Tibial artery (tissue), 4 donors: ENCODE results near the gene CLP1.
"Not testable (repeated sequence)": the region's sequence is repeated elsewhere in the genome, so short reads cannot be mapped to it uniquely, and the experiment has no call there.

Source experiments
- DNase-seq, 2 donors: peaks; one replicate each; pipeline ENCODE4 v3.0.0-alpha.2; 2019
- H3K27ac ChIP-seq, 2 donors: fragments of 200-600 bp; sonication (generic) in 1 of 2; 1 replicate in 1 of 2; 2 replicates in 1 of 2; pipeline ENCODE4 v1.5.1; 2018 to 2019; ENCODE audit warnings: mild to moderate bottlenecking in 1 of 2
- H3K27me3 ChIP-seq, 2 donors: fragments of 200-600 bp; sonication (generic) in 1 of 2; one replicate each; pipeline versions ENCODE4 v1.5.1 to v1.6.0; 2016 to 2019
- H3K36me3 ChIP-seq, 3 donors: fragments of 200-600 bp; sonication (generic) in 2 of 3; one replicate each; pipeline ENCODE4 v1.5.1; 2016 to 2019; ENCODE audit warnings: mild to moderate bottlenecking in 2 of 3
- H3K4me1 ChIP-seq, 4 donors: fragments of 200-600 bp; sonication (generic) in 2 of 4; 1 replicate in 3 of 4; 2 replicates in 1 of 4; pipeline ENCODE4 v1.5.1; 2016 to 2019
- H3K4me3 ChIP-seq, 2 donors: fragments of 200-600 bp; sonication (generic) in 1 of 2; 1 replicate in 1 of 2; 2 replicates in 1 of 2; pipeline ENCODE4 v1.5.1; 2018 to 2019; ENCODE audit warnings: mild to moderate bottlenecking in 2 of 2
- H3K9me3 ChIP-seq, 3 donors: fragments of 200-600 bp; sonication (generic) in 1 of 3; one replicate each; pipeline ENCODE4 v1.5.1; 2016 to 2019
- CTCF ChIP-seq, 2 experiments: fragments of 200-600 bp in 1 of 2; fragments of 450-650 bp in 1 of 2; IDR thresholded peaks; one replicate each; pipeline ENCODE4 v1.5.1; 2017 to 2019; ENCODE audit warnings: antibody characterized with exemption in 2 of 2, mild to moderate bottlenecking in 1 of 2, moderate library complexity in 1 of 2
- intact Hi-C: fragments of 100-400 bp; cut with DNase I; formaldehyde crosslinking; loops from one replicate; pipeline ENCODE4 v1.15.0; 2023; ENCODE audit warnings: low total_unique reads

The CLP1 gene

GRCh38 chr11:57679396-57679795, 21.8 kb downstream of the CLP1 start:
- no peaks in the 10 kb centered on the region for H3K27me3 ChIP-seq
- DNase-seq: no peak
- peaks cover 0 to 30% (median 16%) of the 10 kb centered on the region in 4 donors for H3K4me1 ChIP-seq
- no peak overlapping the region for H3K4me3 ChIP-seq
- intact Hi-C loops: no loop called here
- TF ChIP-seq CTCF (IDR thresholded peaks at IDR 0.05): no peak
- H3K9me3 ChIP-seq: no peaks in the 10 kb centered on the region
- H3K36me3 ChIP-seq: peaks cover 7 to 42% (median 40%) of the 10 kb centered on the region in 3 donors
- H3K27ac ChIP-seq: no peak overlapping the region

DNA sequence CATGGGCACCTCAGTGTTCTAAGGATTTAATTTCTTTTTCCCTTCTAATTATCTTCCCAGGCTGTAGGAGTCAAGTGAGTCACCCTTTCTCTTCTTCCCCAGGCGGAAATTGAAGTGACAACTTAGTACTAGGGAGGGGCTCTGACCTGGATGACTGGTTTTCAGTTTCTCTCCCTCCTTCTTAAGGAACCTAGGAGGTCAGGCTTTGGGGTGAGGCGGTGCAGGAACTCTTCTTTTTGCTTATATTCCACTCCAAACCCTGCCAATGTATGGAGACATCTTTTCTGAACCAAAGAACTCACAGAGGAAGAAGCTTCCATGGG, 23.0 kb downstream of the CLP1 start:
- H3K9me3 ChIP-seq: no peaks in the 10 kb centered on the region
- DNase-seq: no peak
- H3K4me3 ChIP-seq: no peak overlapping the region
- no peak overlapping the region for H3K27ac ChIP-seq
- H3K27me3 ChIP-seq: no peaks in the 10 kb centered on the region
- TF ChIP-seq CTCF (IDR thresholded peaks at IDR 0.05): no peak
- intact Hi-C loops: no loop called here
- peaks cover 11 to 51% (median 44%) of the 10 kb centered on the region in 3 donors for H3K36me3 ChIP-seq
- peaks cover 0 to 22% (median 14%) of the 10 kb centered on the region in 4 donors for H3K4me1 ChIP-seq

DNA sequence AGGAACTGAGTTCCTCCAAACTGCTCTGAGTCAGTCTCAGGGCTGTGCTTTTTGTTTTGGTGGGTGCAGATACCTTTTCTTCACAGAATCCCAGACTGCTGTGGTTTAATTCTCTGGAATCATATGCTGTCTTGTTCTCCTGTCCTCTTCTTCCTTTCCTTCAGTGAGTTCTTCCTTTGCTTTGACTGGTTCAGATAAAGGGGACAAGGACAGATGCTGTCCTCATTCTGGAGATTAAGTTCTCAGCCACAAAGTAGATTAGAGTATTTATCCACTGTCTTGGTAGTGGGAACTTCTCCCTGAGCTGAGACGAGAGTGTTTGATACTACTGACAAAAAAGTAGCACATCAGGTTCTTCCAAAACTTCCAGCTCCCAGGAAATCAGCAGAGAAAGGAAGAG, 23.6 kb downstream of the CLP1 start:
- no peak for TF ChIP-seq CTCF (IDR thresholded peaks at IDR 0.05)
- Histone ChIP-seq H3K4me1 (peaks cover 0 to 17% (median 14%) of the 10 kb centered on the region in 4 donors), H3K27me3 (no peaks in the 10 kb centered on the region), H3K36me3 (peaks cover 14 to 52% (median 50%) of the 10 kb centered on the region in 3 donors), H3K27ac (no peak overlapping the region), H3K9me3 (no peaks in the 10 kb centered on the region), H3K4me3 (no peak overlapping the region)
- intact Hi-C loops: no loop called here
- DNase-seq: no peak

GRCh38 chr11:57690474-57690873, 32.9 kb downstream of the CLP1 start:
- H3K9me3 ChIP-seq, H3K4me1 ChIP-seq, DNase-seq, H3K27me3 ChIP-seq, H3K4me3 ChIP-seq, intact Hi-C loops, H3K27ac ChIP-seq: not testable (repeated sequence)
- H3K36me3 ChIP-seq: peaks cover 75 to 99% (median 97%) of the 10 kb centered on the region in 3 donors

DNA sequence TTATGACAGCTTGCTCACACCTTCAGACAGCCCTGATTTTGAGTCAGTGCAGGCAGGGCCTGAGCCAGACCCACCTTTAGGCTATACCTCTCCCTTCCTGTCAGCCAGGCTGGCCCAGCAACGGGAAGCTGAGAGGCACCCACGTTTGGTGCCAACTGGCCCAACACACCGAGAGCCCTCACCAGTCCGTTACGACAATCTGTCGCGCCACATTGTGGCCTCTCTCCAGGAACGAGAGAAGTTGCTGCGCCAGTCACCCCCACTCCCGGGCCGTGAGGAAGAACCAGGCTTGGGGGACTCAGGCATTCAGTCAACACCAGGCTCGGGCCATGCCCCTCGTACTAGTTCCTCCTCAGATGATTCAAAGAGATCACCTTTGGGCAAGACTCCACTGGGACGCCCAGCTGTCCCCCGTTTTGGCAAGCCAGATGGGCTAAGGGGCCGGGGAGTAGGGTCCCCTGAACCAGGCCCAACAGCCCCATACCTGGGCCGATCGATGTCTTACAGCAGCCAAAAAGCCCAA, 41.3 kb downstream of the CLP1 start:
- no peak overlapping the region for H3K4me3 ChIP-seq
- intact Hi-C loops: no loop called here
- DNase-seq: no peak
- peaks cover 78 to 91% (median 86%) of the 10 kb centered on the region in 3 donors for H3K36me3 ChIP-seq
- H3K9me3 ChIP-seq: no peaks in the 10 kb centered on the region
- no peak for TF ChIP-seq CTCF (IDR thresholded peaks at IDR 0.05)
- H3K4me1 ChIP-seq: no peaks in the 10 kb centered on the region
- H3K27me3 ChIP-seq: no peaks in the 10 kb centered on the region
- no peak overlapping the region for H3K27ac ChIP-seq

DNA sequence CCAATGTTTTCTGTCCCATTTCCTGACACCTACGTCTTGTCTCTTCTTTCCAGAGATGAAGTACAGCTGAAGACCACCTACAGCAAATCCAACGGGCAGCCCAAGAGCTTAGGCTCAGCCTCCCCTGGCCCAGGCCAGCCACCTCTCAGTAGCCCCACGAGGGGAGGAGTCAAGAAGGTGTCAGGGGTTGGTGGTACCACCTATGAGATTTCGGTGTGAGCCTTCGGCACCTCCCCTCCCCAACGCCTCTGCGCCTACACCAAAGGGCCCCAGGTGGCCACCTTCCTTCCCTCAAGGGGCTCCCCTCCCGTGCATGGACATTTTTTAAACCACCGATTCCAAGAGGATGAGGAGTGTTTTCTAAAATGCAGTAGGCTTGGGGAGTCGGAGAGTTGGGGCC, 42.3 kb downstream of the CLP1 start:
- Histone ChIP-seq H3K4me1 (no peaks in the 10 kb centered on the region), H3K9me3 (no peaks in the 10 kb centered on the region), H3K4me3 (no peak overlapping the region), H3K27me3 (no peaks in the 10 kb centered on the region), H3K27ac (no peak overlapping the region), H3K36me3 (peaks cover 78 to 91% (median 85%) of the 10 kb centered on the region in 3 donors)
- TF ChIP-seq CTCF (IDR thresholded peaks at IDR 0.05): no peak
- DNase-seq: no peak
- intact Hi-C loops: loop anchor here (10.0 kb wide), 1 partner anchor 105 kb away; no protein-coding TSS in a partner anchor
